Uterus (tissue), 4 donors: ENCODE measurements around the gene SYTL4. TPM values are rescaled to one million over a fixed set of nuclear protein-coding genes. Genes with fewer than 3 reads are reported as not detected.

Experiments
- DNase-seq, 2 donors: peaks; one replicate each; pipeline ENCODE4 v3.0.0-alpha.2; 2019 to 2020
- H3K27ac ChIP-seq, 2 donors: fragments of 200-600 bp; sonication (generic); 1 replicate in 1 of 2; 2 replicates in 1 of 2; pipeline ENCODE4 v1.5.1; 2016 to 2018
- H3K27me3 ChIP-seq, 2 donors: fragments of 200-600 bp; sonication (generic); one replicate each; pipeline ENCODE4 v1.5.1; 2018 to 2019; ENCODE audit warnings: control low read depth in 1 of 2
- H3K36me3 ChIP-seq, 2 donors: fragments of 200-600 bp; sonication (generic); one replicate each; pipeline ENCODE4 v1.5.1; 2019; ENCODE audit warnings: control low read depth in 1 of 2
- H3K4me1 ChIP-seq, 2 donors: fragments of 200-600 bp; sonication (generic); one replicate each; pipeline ENCODE4 v1.5.1; 2018 to 2019; ENCODE audit warnings: control low read depth in 1 of 2
- H3K4me3 ChIP-seq, 2 donors: fragments of 200-600 bp; sonication (generic); 1 replicate in 1 of 2; 2 replicates in 1 of 2; pipeline ENCODE4 v1.5.1; 2018 to 2019; ENCODE audit warnings: mild to moderate bottlenecking in 1 of 2
- H3K9me3 ChIP-seq, 2 donors: fragments of 200-600 bp; sonication (generic); one replicate each; pipeline ENCODE4 v1.5.1; 2019; ENCODE audit warnings: control low read depth in 1 of 2
- CTCF ChIP-seq, 4 experiments: fragments of 200-600 bp in 2 of 4; fragments of 450-650 bp in 2 of 4; sonication (generic) in 2 of 4; IDR thresholded peaks; one replicate each; pipeline ENCODE4 v1.5.1; 2016 to 2019; ENCODE audit warnings: antibody characterized with exemption in 4 of 4, mild to moderate bottlenecking in 2 of 4, moderate library complexity in 1 of 4
- POLR2A ChIP-seq, 2 donors: fragments of 450-650 bp; IDR thresholded peaks; one replicate each; pipeline ENCODE4 v1.6.1; 2016; ENCODE audit warnings: antibody characterized with exemption in 2 of 2, mild to moderate bottlenecking in 1 of 2, moderate library complexity in 1 of 2
- intact Hi-C: fragments of 100-400 bp; cut with DNase I; formaldehyde crosslinking; loops from one replicate; pipeline ENCODE4 v1.15.1; 2023; ENCODE audit warnings: low total_unique reads
- total RNA-seq, 4 donors: library from RNA; depleted of rRNA in 3 of 4; stranded (reverse); fragments of >200 nt in 3 of 4; gene quantifications; one replicate each; pipeline versions ENCODE4 v1.1.0 to v1.2.4, GENCODE V29; 2014 to 2023
- donor health status: DM: yes; HTN: yes; CAD: no.

SYTL4 gene
- total RNA-seq, 4 donors from 2014 or later = 48.0 to 169 (median 83.8) TPM

- intact Hi-C loops = no loop called here
- Histone ChIP-seq H3K4me1 (no peaks in the 10 kb centered on the region), H3K27me3 (no peaks in the 10 kb centered on the region), H3K4me3 (peak overlapping the region; percentile 38 to 52), H3K36me3 (no peaks in the 10 kb centered on the region), H3K9me3 (no peaks in the 10 kb centered on the region), H3K27ac (peak overlapping the region; percentile 79 to 82)
- no peak for TF ChIP-seq POLR2A (IDR thresholded peaks at IDR 0.05)
- no peak for TF ChIP-seq CTCF (IDR thresholded peaks at IDR 0.05)
- DNase-seq = no peak
Measured at GRCh38 chrX:100635989-100636320, 96.0 kb downstream of the SYTL4 start.

- Histone ChIP-seq H3K4me1 (no peaks in the 10 kb centered on the region), H3K27ac (no peak overlapping the region), H3K9me3 (no peaks in the 10 kb centered on the region), H3K27me3 (no peaks in the 10 kb centered on the region), H3K4me3 (no peak overlapping the region), H3K36me3 (no peaks in the 10 kb centered on the region)
- TF ChIP-seq POLR2A (IDR thresholded peaks at IDR 0.05) (no peak), CTCF (IDR thresholded peaks at IDR 0.05) (no peak)
- intact Hi-C loops = no loop called here
- DNase-seq = no peak
Measured at GRCh38 chrX:100635040-100635439, 96.9 kb downstream of the SYTL4 start.

GRCh38 chrX:100625985-100626491 is 105.9 kb downstream of the SYTL4 start:
- intact Hi-C loops = no loop called here
- H3K4me1 ChIP-seq = no peaks in the 10 kb centered on the region
- no peaks in the 10 kb centered on the region for H3K27me3 ChIP-seq
- TF ChIP-seq POLR2A (IDR thresholded peaks at IDR 0.05) (no peak), CTCF (IDR thresholded peaks at IDR 0.05) (no peak)
- H3K27ac ChIP-seq = no peak overlapping the region
- no peak overlapping the region for H3K4me3 ChIP-seq
- DNase-seq = no peak
- H3K9me3 ChIP-seq = no peaks in the 10 kb centered on the region
- no peaks in the 10 kb centered on the region for H3K36me3 ChIP-seq

Other genes starting within 250 kb of the SYTL4 start
- 1 to 10 TPM in 1 of 4 donors, not detected in 3; 1.7 TPM for gene TNMD, start 147.2 kb downstream of the SYTL4 start, total RNA-seq
- 10 to 100 TPM; 22.3 to 74.8 (median 27.5) TPM for gene TSPAN6, start 95.3 kb downstream of the SYTL4 start, total RNA-seq
- gene SRPX2, start 87.9 kb downstream of the SYTL4 start, total RNA-seq = 10 to 100 TPM in 2 of 4 donors, 1 to 10 TPM in 2; 7.4 to 23.8 (median 15.1) TPM
- 10 to 100 TPM; 11.1 to 24.8 (median 15.5) TPM for gene CSTF2, start 88.3 kb upstream of the SYTL4 start, total RNA-seq
- gene NOX1, start 142.2 kb upstream of the SYTL4 start, total RNA-seq = not detected
- gene XKRX, start 196.8 kb upstream of the SYTL4 start, total RNA-seq = 1 to 10 TPM in 1 of 4 donors, under 1 TPM in 2, not detected in 1; 0.24 to 1.3 (median 0.59) TPM
- gene ARL13A, start 237.6 kb upstream of the SYTL4 start, total RNA-seq = not detected